Pancreas (tissue), 10 donors: ENCODE measurements around the gene ZNRF4. TPM values are rescaled to one million over a fixed set of nuclear protein-coding genes. Genes with fewer than 3 reads are reported as not detected.

ENCODE experiments used
- ATAC-seq, 4 donors: fragments of 200-7000 bp; cut with Tn5 transposase; one replicate each; pipeline versions ENCODE4 v1.8.0 to v1.9.1; 2020; ENCODE audit warnings: mild to moderate bottlenecking in 4 of 4, moderate library complexity in 4 of 4
- DNase-seq, 6 donors: peaks; one replicate each; pipeline ENCODE4 v3.0.0-alpha.2; 2020
- FAIRE-seq: peaks from 2 replicates; lab custom pipeline; 2012; peaks lifted over from hg19 to GRCh38; lab: Jason Lieb, UNC
- H3K27ac ChIP-seq, 4 donors: fragments of 200-600 bp; sonication (generic); 1 replicate in 3 of 4; 2 replicates in 1 of 4; pipeline versions ENCODE4 v1.5.0 to v1.8.0; 2020
- H3K27me3 ChIP-seq, 4 donors: fragments of 200-600 bp; one replicate each; pipeline ENCODE4 v1.8.0; 2021
- H3K36me3 ChIP-seq, 3 donors: fragments of 200-600 bp; sonication (generic) in 1 of 3; one replicate each; pipeline versions ENCODE4 v1.5.0 to v1.8.0; 2020 to 2021
- H3K4me1 ChIP-seq, 3 donors: fragments of 200-600 bp; one replicate each; pipeline ENCODE4 v1.8.0; 2021
- H3K4me3 ChIP-seq, 4 donors: fragments of 200-600 bp; sonication (generic) in 2 of 4; one replicate each; pipeline versions ENCODE4 v1.5.0 to v1.8.0; 2020 to 2021
- H3K9me3 ChIP-seq, 4 donors: fragments of 200-600 bp; one replicate each; pipeline ENCODE4 v1.8.0; 2021
- WGBS, 2 donors: extraction: QIAGEN DNeasy Blood & Tissue Kit; methylation state at CpG; one replicate each; pipeline ENCODE4 v1.1.7; 2013; 5-methylcytosine and 5-hydroxymethylcytosine counted together
- intact Hi-C, 3 donors: fragments of 100-400 bp; cut with DNase I; formaldehyde crosslinking; loops; one replicate each; pipeline versions ENCODE4 v1.11.1 to v1.14.2; 2022
- polyA plus RNA-seq, 2 donors: library from polyadenylated mRNA; stranded (reverse); fragments of 200-250 nt; gene quantifications; one replicate each; pipeline ENCODE4 v1.2.3, GENCODE V29; 2013
- total RNA-seq, 6 donors: library from RNA; stranded (reverse); fragmentation: NEBNext Ultra II Directional in 4 of 6; extraction: Animal tissue kit (Norgen Biotek cat#: 25700) in 4 of 6; gene quantifications; one replicate each; pipeline versions ENCODE4 v1.2.1 to v1.2.4, GENCODE V29; 2021 to 2023
- TF ChIP-seq, protein P1 (sequence below), 4 donors: fragments of 200-600 bp; sonication (generic) in 3 of 4; IDR thresholded peaks; one replicate each; pipeline versions ENCODE4 v1.5.0 to v1.8.0; 2021; ENCODE audit warnings: antibody characterized with exemption in 4 of 4
- donor health status: healthy with polysubstance abuse.
- donor health status: DM: no; HTN: no; CAD: no; lungs with moderate emphysema.
- donor health status: DM: no; HTN: no; CAD: no.
- donor health status: control.
- donor health status: control.
- donor health status: Bipolar disorder and iron deficiency.
- donor health status: DM: yes; HTN: yes; CAD: no.
- donor health status: DM: no; HTN: no; CAD: no.
- donor health status: DM: no; HTN: no; CAD: no.
- donor health status: DM: yes; HTN: yes; CAD: no.

Gene ZNRF4
- total and polyA plus RNA-seq, 8 donors = not detected

DNA sequence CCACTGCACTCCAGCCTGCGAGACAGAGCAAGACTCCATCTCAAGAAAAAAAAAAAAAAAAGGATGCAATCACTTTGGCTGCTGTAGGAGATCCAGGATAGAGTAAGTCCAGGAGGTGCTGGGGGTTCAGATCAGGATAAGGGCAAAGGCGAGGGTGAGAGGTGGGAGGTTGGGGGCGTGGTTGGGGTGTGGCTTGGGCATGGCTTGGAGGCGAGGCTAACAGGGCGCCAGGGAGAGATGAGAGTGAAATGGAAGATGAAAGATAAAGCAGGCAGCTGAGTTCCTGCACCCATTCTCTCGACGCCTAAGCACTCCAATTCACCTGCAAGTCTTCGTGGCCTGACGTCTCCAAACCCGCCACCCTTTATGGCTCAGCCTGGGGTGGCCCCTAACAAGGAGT is 25.0 kb upstream of the ZNRF4 start:
- no peaks in the 10 kb centered on the region for H3K4me1 ChIP-seq
- H3K9me3 ChIP-seq = no peaks in the 10 kb centered on the region
- intact Hi-C loops = no loop called here
- no peak overlapping the region for H3K27ac ChIP-seq
- no peak overlapping the region for H3K4me3 ChIP-seq
- H3K27me3 ChIP-seq = peaks cover 0 to 3% (median 0%) of the 10 kb centered on the region in 4 donors
- ATAC-seq (no peak), FAIRE-seq (no peak), DNase-seq (no peak)
- no peaks in the 10 kb centered on the region for H3K36me3 ChIP-seq
- 36 to 37% methylated on average over 10 of the region's 10 CpGs for WGBS, 2 donors
- TF ChIP-seq, protein P1, sequence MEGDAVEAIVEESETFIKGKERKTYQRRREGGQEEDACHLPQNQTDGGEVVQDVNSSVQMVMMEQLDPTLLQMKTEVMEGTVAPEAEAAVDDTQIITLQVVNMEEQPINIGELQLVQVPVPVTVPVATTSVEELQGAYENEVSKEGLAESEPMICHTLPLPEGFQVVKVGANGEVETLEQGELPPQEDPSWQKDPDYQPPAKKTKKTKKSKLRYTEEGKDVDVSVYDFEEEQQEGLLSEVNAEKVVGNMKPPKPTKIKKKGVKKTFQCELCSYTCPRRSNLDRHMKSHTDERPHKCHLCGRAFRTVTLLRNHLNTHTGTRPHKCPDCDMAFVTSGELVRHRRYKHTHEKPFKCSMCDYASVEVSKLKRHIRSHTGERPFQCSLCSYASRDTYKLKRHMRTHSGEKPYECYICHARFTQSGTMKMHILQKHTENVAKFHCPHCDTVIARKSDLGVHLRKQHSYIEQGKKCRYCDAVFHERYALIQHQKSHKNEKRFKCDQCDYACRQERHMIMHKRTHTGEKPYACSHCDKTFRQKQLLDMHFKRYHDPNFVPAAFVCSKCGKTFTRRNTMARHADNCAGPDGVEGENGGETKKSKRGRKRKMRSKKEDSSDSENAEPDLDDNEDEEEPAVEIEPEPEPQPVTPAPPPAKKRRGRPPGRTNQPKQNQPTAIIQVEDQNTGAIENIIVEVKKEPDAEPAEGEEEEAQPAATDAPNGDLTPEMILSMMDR (IDR thresholded peaks at IDR 0.05) = no peak

DNA sequence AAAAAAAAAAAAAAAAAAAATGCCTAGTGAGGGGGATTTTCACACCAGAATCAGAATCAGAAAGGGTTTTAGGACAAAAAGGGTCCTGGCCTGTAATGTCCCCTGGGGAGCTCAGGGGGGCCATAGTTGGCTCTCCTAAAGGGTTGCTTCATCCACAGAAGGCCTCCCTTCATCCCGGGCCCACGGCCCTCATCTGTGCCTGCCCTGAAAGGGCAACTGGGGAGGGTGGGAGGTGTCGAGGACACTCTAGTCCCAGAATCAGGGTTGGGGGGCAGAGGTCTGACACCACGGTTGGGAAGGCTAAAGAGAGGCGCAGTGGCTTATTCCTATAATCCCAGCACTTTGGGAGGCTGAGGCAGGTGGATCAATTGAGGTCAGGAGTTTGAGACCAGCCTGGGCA is 22.5 kb upstream of the ZNRF4 start:
- TF ChIP-seq, protein P1 (IDR thresholded peaks at IDR 0.05) = no peak
- no peak for FAIRE-seq
- Histone ChIP-seq H3K4me1 (no peaks in the 10 kb centered on the region), H3K4me3 (no peak overlapping the region), H3K36me3 (no peaks in the 10 kb centered on the region), H3K27ac (no peak overlapping the region), H3K9me3 (no peaks in the 10 kb centered on the region), H3K27me3 (peaks cover 0 to 3% (median 0%) of the 10 kb centered on the region in 4 donors)
- ATAC-seq = no peak
- intact Hi-C loops = no loop called here
- DNase-seq = no peak
- 66 to 69% methylated on average over 5 of the region's 5 CpGs for WGBS, 2 donors

DNA sequence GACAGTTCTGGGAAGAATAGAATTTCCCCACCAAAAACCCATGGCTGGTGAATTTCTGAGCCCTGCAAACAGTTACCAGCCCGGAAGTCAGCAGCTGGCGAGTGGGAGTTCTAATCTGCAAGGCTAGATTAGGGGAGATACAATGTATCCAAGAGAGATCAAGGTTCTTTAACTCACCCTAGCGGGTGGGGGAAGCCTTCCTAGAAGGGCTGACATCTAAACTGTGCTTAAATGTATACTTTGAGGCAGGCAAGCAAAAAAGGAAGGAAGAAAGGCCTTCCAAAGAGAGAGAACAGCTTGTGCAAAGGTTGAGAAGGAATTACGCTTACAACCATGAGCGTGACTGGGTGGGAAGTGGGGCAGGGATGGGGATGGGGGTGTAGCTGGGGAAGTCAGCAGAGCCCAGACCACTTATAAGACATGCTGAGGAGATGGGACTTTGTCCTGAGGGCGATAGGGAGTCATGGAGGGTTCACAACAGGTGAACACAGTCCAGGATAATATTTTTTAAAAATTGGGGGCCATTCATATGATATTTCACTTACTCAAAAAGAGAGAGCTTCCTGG is 20.8 kb upstream of the ZNRF4 start:
- FAIRE-seq (no peak), DNase-seq (no peak), ATAC-seq (no peak)
- intact Hi-C loops = no loop called here
- H3K9me3 ChIP-seq = no peaks in the 10 kb centered on the region
- H3K27me3 ChIP-seq = no peaks in the 10 kb centered on the region
- no peaks in the 10 kb centered on the region for H3K4me1 ChIP-seq
- H3K4me3 ChIP-seq = no peak overlapping the region
- 41 to 44% methylated on average over 6 of the region's 6 CpGs for WGBS, 2 donors
- TF ChIP-seq, protein P1 (IDR thresholded peaks at IDR 0.05) = no peak
- H3K27ac ChIP-seq = no peak overlapping the region
- H3K36me3 ChIP-seq = no peaks in the 10 kb centered on the region

DNA sequence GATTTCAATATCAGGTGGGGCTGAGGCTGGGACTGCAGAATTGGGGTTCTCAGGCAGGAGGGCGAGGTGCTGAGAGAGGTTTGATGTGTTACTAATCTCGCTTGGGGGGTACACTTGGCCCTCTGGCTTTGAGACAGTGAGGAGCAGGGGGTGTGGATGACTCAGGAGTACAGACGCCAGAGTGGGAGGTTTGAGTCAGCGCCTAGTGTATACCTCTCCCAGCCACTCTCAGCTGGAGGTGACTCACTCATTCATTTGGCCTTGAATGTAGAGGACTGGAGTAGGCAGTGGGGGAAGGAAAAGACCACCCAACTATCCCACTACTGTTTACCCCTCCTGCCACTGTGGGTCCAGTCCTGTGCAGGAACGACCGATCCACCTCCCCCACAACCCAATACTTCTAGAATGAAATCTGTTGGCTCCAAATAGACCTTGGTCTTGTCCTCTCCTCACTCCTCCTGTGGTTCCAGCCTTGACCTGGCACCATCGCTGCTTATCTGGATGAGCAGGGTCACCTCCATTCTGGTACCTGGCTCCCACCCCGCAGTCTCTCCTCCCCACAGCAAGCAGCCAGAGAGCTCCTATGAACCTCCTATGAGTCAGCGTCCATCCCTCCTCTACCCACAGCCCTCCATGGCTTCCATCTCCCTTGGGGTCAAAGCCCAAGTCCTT is 20.1 kb upstream of the ZNRF4 start:
- Histone ChIP-seq H3K4me1 (no peaks in the 10 kb centered on the region), H3K4me3 (no peak overlapping the region), H3K27ac (no peak overlapping the region), H3K9me3 (no peaks in the 10 kb centered on the region), H3K36me3 (no peaks in the 10 kb centered on the region), H3K27me3 (no peaks in the 10 kb centered on the region)
- TF ChIP-seq, protein P1 (IDR thresholded peaks at IDR 0.05) = no peak
- ATAC-seq = peak in 1 of 4 donors; percentile 65
- no peak for DNase-seq
- FAIRE-seq = no peak
- WGBS, 2 donors = 58 to 67% methylated on average over 9 of the region's 9 CpGs
- intact Hi-C loops = no loop called here

DNA sequence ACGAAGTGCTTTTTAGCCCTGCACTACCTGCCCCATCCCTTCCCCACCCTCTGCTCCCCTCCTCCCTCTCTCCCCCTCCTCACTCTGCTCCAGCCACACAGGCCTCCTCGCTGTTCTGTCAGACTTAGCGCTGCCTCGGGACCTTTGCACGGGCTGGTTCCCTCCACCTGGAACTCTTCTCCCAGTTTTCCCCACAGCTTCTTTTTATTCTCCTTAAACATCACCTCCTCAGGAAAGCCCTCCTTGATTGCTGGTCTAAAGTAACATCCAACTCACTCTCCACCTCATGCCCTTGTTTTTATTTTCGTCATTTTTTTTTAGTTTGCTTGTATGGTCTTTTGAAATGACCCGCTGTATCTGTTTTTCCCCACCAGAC is 19.6 kb upstream of the ZNRF4 start:
- H3K4me3 ChIP-seq = no peak overlapping the region
- H3K27ac ChIP-seq = no peak overlapping the region
- FAIRE-seq (no peak), DNase-seq (no peak), ATAC-seq (no peak)
- intact Hi-C loops = no loop called here
- TF ChIP-seq, protein P1 (IDR thresholded peaks at IDR 0.05) = no peak
- H3K27me3 ChIP-seq = no peaks in the 10 kb centered on the region
- no peaks in the 10 kb centered on the region for H3K36me3 ChIP-seq
- WGBS, 2 donors = 76% methylated on average over 7 of the region's 7 CpGs
- H3K9me3 ChIP-seq = no peaks in the 10 kb centered on the region
- no peaks in the 10 kb centered on the region for H3K4me1 ChIP-seq
